HG03571 (cell line): Measurements from ENCODE around the gene TMEM131.

Source experiments
- ATAC-seq: cut with Tn5 transposase; IDR thresholded peaks from one replicate; pipeline ENCODE4 v1.9.1; 2021; ENCODE audit not compliant: unreplicated experiment

Gene TMEM131

DNA sequence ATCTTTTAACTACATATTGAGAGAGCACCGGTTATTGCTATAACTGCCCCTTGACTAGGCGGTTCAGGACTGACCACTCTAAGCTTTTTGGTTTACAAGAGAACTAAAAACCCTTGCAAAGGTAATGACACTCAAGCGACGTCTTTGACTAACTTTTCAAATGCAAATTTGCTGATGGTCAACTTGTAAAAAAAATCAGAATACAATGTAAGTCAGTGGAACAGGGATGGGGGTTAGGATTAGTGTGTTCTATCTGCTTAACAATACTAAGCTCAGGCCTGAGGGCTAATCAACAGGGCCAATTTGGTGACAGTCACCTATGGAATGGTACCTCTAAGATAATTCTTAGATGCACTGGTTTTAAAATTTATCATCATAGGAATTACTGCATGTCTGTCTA, 225.3 kb downstream of the TMEM131 start:
- ATAC-seq: no peak

DNA sequence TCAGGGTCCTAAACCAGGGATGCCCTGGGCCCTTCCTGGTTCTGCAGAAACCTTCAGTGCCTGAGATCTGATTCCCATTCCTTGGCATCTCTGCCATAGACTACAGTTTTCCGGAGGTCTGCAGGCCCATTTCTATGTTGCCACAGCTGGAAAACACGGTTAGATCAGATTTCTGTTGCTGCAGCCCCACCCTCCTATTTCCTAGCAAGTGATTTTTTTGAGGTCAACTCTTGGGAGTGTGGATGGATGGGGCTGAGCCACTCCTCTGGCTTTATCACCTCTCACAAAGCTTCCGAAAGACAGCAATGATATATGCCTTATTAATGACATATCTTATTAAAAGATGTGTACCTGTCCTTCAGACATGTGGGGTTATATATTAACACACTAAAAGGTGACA, 226.0 kb downstream of the TMEM131 start:
- no peak for ATAC-seq

GRCh38 chr2:97769308-97769707, 226.4 kb downstream of the TMEM131 start:
- ATAC-seq: no peak

DNA sequence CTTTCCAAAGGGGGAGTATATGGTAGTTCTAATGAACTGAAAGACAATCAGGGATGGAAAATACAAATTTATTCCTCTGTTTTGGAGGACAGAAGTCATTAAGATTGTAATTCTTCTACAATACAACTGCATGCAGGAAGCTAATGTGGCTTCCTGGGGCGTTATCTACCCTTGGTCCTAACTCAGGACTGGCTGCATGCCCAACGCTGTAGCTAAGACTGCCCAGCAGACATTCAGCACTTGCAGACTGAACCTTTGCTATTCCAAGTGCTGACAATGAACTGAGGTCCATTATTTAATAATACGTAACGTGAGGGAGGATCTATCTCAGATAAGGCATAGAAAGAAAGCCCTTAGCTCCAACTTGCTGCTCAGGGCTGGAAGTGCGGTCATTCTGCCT, 229.2 kb downstream of the TMEM131 start:
- ATAC-seq: no peak

GRCh38 chr2:97765933-97766332, 229.8 kb downstream of the TMEM131 start:
- ATAC-seq: no peak

GRCh38 chr2:97764559-97765263, 231.0 kb downstream of the TMEM131 start:
- no peak for ATAC-seq

DNA sequence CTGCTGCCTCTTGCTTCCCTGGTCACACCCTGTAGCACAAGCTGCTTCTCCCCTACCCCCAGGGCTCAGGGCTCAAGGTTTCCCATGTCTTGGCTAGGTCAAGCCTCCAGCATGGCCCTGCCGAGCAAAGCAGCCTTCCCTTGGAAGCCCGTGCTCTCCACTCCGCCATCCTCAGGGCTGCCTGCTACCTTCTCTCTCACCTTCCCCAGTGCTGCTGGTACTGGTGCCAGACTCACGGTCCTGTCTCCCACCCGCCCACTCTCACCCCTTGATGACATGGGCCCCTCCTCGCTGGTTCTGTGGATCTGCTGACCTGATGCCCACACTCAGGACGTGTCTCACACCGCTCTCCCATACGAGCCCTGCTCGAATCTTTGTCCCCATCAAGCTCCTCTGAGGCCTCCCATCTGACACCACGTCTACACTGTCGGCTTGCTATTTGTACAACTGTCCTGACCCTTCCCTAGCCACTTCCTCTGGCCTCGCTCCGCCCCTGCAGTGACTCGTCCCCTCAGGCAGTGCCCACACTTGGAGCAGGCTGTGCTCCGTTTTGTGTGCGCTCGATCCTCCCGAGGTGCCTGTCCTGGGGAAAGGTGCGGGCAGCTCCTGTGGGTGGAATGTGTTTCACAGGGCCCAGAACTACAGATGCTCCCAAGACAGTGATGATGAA, 232.4 kb downstream of the TMEM131 start:
- ATAC-seq: no peak

GRCh38 chr2:97761192-97761591, 234.6 kb downstream of the TMEM131 start:
- ATAC-seq: no peak

- no peak for ATAC-seq
Observed at GRCh38 chr2:97760480-97761049, 235.2 kb downstream of the TMEM131 start.

GRCh38 chr2:97759727-97760407, 235.9 kb downstream of the TMEM131 start:
- ATAC-seq: no peak

DNA sequence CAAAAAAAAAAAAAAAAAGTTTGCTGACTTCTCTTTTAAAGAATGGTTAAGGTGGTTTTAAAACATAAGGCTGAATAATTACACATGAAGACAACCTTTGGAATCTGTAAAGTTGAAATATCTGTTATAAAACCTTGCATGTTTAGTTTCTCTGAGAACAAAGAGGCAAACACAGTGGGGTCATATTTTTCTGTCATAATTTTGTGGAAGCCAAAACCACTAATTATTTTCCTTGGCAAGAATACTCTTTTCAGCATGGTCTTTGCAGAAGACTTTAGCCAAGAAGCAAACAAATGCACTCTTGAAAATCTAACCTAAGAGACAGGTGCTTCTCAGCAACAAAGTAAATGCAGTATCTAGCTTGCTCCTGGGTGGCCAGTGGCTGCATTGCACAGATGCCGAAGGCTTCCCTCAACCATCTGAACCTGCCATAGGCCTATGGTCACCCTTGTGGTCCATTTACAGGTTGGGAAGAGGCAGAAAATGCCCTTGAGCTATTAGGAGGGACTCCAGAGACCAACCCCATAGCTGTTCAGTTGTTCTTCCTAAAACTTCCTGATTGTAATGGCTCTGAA, 237.5 kb downstream of the TMEM131 start:
- ATAC-seq: no peak

GRCh38 chr2:97757062-97757461, 238.7 kb downstream of the TMEM131 start:
- no peak for ATAC-seq

DNA sequence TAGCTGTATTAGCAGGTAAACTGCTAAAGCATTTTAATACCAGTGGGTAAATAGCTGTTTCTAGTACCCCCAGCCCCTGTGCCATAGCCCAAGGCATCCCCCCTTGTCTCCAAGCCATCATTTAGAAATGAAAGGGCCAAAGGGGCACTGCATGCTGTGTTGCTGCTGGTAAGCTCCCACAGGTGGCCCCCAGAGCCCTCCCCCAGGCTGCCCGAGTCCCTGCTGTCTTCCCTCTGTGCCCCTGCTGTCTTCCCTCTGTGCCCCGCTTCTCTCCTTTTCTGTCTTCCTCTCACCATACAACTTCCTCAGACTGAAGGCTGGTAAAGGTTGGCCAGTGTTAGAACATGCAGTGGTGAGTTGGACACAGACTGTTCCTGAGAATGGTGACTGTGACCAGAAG, 240.3 kb downstream of the TMEM131 start:
- ATAC-seq: no peak

GRCh38 chr2:97754690-97755346, 240.9 kb downstream of the TMEM131 start:
- ATAC-seq: no peak

GRCh38 chr2:97752342-97753334, 243.1 kb downstream of the TMEM131 start:
- ATAC-seq: no peak

- ATAC-seq: no peak
Observed at GRCh38 chr2:97751752-97752151, 244.0 kb downstream of the TMEM131 start.

DNA sequence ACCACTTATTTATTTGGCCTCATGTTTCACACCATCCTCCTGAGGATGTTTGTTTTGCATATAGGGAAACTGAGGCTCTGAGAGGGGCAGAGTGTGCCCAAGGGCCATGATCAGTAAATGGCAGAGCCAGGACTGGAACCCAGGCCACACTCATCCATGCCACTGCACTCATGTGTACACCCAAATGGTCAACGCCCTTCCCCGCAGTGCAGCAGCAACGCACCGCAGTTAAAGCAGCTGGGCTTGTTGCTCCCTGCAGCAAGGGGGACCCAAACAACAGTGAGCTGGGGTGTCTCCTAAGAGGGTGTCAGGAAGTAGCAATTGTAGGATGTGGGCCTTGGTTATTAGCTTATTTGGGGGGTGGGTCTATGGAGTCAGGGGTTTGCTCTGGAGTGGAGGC, 245.7 kb downstream of the TMEM131 start:
- ATAC-seq: no peak

- ATAC-seq: no peak
Observed at GRCh38 chr2:97749581-97749980, 246.2 kb downstream of the TMEM131 start.

DNA sequence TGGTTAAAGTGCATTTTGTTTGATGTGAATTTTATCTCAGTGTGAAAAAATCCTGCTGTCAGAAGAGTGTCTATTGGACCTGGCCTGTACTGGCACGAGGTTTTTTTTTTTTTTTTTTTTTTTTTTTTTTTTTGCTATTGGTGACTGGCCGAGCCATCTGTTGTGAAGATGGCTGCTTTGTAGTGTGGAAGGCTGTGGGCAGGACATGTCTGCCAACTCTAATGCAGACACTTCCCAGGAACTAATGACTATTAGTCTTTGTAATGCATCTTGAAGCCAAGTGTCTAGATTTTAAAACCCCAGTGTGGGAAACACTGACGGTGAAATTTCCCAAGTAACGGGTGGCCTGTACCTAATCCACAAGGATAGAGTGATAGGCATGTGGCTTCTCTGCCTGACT, 248.0 kb downstream of the TMEM131 start:
- no peak for ATAC-seq

GRCh38 chr2:97747285-97747684, 248.5 kb downstream of the TMEM131 start:
- no peak for ATAC-seq
